Measurements from ENCODE around the gene CYBRD1.

- TF ChIP-seq CTCF (IDR thresholded peaks at IDR 0.05) (no peak), POLR2A (IDR thresholded peaks at IDR 0.05) (no peak)
These were observed 61.3 kb downstream of the CYBRD1 start for GRCh38 chr2:171583566-171583965.
